Measurements from ENCODE around the gene GPHN. TPM values are rescaled to one million over a fixed set of nuclear protein-coding genes. Genes with fewer than 3 reads are reported as not detected.

Gene GPHN
- total RNA-seq, 1 donor from 2014 or later: 8.8 TPM

DNA sequence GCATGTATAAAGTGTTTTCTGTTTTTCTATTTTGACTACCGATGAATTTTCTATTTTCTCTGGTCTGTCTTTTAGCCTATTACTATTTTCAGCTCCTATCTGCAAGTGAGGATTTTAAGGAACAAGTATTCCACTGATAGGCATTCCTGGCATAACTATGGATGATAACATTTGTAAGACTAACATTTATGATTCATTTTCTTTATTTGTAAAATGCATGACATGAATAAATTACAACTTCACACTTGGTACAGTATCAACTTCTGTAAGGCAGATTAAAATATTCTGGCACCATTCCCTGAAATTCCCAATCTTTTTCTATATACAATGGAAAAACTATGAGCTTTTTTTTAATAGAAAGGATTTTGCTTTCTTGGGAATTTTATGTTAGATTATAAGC, 560.3 kb downstream of the GPHN start:
- TF ChIP-seq, protein P1, sequence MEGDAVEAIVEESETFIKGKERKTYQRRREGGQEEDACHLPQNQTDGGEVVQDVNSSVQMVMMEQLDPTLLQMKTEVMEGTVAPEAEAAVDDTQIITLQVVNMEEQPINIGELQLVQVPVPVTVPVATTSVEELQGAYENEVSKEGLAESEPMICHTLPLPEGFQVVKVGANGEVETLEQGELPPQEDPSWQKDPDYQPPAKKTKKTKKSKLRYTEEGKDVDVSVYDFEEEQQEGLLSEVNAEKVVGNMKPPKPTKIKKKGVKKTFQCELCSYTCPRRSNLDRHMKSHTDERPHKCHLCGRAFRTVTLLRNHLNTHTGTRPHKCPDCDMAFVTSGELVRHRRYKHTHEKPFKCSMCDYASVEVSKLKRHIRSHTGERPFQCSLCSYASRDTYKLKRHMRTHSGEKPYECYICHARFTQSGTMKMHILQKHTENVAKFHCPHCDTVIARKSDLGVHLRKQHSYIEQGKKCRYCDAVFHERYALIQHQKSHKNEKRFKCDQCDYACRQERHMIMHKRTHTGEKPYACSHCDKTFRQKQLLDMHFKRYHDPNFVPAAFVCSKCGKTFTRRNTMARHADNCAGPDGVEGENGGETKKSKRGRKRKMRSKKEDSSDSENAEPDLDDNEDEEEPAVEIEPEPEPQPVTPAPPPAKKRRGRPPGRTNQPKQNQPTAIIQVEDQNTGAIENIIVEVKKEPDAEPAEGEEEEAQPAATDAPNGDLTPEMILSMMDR (conservative IDR thresholded peaks at IDR 0.05; ENCODE audit: low read depth, low read length): no peak
- H3K4me3 ChIP-seq (ENCODE audit: low read depth, low read length): no peak overlapping the region
- DNase-seq (ENCODE audit: low read depth): no peak

DNA sequence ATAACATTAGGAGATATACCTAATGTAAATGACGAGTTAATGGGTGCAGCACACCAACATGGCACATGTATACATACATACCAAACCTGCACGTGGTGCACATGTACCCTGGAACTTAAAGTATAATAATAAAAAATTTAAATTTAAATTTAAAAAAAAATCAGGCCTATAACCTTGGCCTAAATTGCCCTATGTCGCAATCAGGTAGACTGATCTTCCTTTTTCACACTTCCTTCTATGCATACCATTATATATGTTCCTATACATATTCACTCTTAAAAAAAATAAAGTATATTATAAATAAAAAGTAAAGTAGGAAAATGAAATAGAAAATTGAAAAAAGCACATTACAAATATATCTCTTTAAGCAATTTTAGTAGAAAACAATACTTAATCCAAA, 563.6 kb downstream of the GPHN start:
- TF ChIP-seq, protein P1 (conservative IDR thresholded peaks at IDR 0.05; ENCODE audit: low read depth, low read length): no peak
- no peak overlapping the region for H3K4me3 ChIP-seq (ENCODE audit: low read depth, low read length)
- DNase-seq (ENCODE audit: low read depth): no peak

DNA sequence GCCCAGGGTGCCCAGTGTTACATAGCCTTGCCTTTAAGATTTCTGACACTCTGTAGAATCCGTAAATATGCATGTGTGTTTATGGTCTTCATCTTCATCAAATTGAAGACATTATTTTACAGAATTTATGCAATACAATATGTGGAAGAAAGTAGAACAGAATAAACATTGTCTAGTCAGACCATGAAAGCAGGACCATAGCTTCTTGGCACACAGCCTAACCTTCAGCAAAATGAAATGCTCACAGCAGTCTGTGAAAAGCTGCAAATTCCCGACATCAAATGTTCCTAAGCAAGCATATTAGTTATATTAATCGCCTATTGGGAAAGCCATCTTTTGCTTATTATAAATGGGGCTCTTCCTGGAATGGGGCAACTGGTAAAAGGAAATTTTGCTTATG, 570.0 kb downstream of the GPHN start:
- no peak for DNase-seq (ENCODE audit: low read depth)
- no peak overlapping the region for H3K4me3 ChIP-seq (ENCODE audit: low read depth, low read length)
- TF ChIP-seq, protein P1 (conservative IDR thresholded peaks at IDR 0.05; ENCODE audit: low read depth, low read length): no peak

DNA sequence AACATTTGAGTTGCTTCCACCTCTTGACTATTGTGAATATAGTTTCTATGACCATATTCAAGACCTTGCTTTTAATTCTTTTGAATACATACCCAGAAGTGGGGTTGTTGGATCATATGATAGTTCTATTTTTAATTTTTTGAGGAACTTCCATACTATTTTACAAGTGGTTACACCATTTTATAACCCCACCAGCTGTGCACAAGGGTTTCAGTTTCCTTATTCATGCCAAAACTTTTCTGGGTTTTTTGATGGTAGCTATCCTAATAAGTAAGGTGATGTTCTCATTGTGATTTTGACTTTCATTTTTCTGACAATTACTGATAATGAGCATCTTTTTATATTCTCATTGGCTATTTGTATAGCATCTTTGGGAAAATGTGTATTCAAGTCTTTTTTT, 571.9 kb downstream of the GPHN start:
- DNase-seq (ENCODE audit: low read depth): no peak
- TF ChIP-seq, protein P1 (conservative IDR thresholded peaks at IDR 0.05; ENCODE audit: low read depth, low read length): no peak

DNA sequence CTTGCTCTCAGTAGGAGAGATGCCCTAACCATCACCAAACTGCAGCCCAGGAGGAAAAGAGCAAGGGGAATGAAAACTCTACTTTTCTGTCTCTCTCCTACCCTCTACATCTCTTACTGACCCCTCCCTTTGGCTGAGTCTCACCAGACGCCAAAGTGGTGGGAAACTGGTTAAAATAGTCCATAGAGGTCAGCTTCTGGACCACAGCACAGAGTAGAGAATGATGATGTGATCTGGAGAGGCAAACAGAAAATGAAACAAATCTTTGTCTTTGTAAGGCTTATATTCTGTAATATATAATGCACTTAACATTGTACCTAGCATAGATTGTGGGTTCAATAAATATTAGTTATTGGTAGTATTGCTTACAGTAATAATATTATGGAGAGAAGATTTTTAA, 600.3 kb downstream of the GPHN start:
- no peak overlapping the region for H3K4me3 ChIP-seq (ENCODE audit: low read depth, low read length)
- TF ChIP-seq, protein P1 (conservative IDR thresholded peaks at IDR 0.05; ENCODE audit: low read depth, low read length): no peak
- DNase-seq (ENCODE audit: low read depth): no peak

More for the DNA sequence above, 571.9 kb downstream of the GPHN start:
- H3K4me3 ChIP-seq (ENCODE audit: low read depth, low read length): no peak overlapping the region

DNA sequence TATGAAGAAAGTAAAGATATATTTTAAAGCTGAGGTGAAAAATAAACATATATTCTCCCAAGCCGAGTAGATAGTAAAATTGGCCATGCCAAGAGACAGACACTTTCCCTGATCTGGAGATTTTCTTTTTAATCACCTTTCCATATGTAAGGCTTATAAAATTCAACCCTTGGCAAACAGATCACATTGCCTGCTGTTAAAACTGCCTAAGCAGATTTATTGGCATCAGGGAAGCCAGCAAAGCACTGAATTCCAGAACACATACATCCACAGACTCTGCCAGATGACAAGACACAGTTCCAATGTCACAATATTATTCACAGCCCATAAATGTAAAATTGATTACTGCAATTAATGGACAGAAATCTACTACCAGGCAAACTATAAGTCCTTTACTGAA, 603.1 kb downstream of the GPHN start:
- TF ChIP-seq, protein P1 (conservative IDR thresholded peaks at IDR 0.05; ENCODE audit: low read depth, low read length): no peak
- H3K4me3 ChIP-seq (ENCODE audit: low read depth, low read length): no peak overlapping the region
- DNase-seq (ENCODE audit: low read depth): no peak

DNA sequence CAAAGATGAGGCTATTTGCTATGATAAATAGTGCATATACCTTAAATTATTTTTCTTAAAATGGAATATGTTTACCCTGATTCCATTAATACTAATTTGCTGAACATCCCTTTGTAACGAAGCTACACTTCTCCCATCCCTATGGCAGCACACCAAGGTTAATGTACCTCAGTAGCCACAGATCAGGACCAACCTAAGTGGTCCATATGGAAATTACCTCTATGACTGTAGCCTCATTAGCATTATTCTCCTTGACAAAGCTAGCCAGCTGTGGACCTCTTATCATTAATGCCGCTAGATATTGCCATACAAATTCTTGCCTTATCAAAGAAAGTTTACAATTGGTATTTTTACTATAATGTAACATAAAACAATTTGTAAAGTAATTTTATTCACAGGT, 604.4 kb downstream of the GPHN start:
- DNase-seq (ENCODE audit: low read depth): no peak
- TF ChIP-seq, protein P1 (conservative IDR thresholded peaks at IDR 0.05; ENCODE audit: low read depth, low read length): no peak

More for the DNA sequence above, 604.4 kb downstream of the GPHN start:
- no peak overlapping the region for H3K4me3 ChIP-seq (ENCODE audit: low read depth, low read length)

All from epithelial cell of proximal tubule (primary cell).